HT-29 (cell line): Measurements from ENCODE around the gene TRAP1. TPM values are rescaled to one million over a fixed set of nuclear protein-coding genes. Genes with fewer than 3 reads are reported as not detected.
A peak's percentile ranks its signal among the peaks of the same experiment; 100 is the strongest.
"Not testable (repeated sequence)": the region's sequence is repeated elsewhere in the genome, so short reads cannot be mapped to it uniquely, and the experiment has no call there.

Source experiments
- DNase-seq: peaks from one replicate; pipeline ENCODE4 v3.0.0-alpha.2; 2015; ENCODE audit warnings: low spot score
- total RNA-seq: library from RNA; depleted of rRNA; stranded (reverse); fragments of >200 nt; shearing (Covaris generic); gene quantifications from 2 replicates; pipeline ENCODE4 v1.2.3, GENCODE V29; 2014; rRNA removed

TRAP1 gene
- total RNA-seq, 1 experiment from 2014 or later, result 553 TPM

- DNase-seq, result no peak
These were observed 104.5 kb downstream of the TRAP1 start for GRCh38 chr16:3612510-3613466.

GRCh38 chr16:3611146-3611975 lies 106.0 kb downstream of the TRAP1 start, which contains the start of gene SLX4:
TSS of gene SLX4 (minus strand) at chr16:3611606. CDS start at chr16:3608964, 2,642 bp downstream.
- peak; percentile 92 for DNase-seq

- DNase-seq, result peak; percentile 35
These were observed 106.6 kb downstream of the TRAP1 start for GRCh38 chr16:3610698-3611145.

GRCh38 chr16:3609895-3610697 lies 107.2 kb downstream of the TRAP1 start:
- no peak for DNase-seq

DNA sequence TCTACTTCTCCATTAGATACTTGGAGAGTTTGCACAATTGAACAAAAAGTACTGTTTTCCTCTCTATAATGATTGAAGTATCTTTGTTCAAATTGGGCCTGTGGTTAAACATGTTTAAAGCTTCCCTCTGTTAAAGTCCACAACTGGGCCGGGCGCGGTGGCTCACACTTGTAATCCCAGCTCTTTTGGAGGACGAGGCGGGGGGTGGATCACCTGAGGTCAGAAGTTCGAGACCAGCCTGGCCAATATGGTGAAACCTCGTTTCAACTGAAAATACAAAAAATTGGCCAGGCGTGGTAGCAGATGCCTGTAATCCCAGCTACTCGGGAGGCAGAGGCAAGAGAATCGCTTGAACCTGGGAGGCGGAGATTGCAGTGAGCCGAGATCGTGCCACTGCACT lies 108.3 kb downstream of the TRAP1 start:
- not testable (repeated sequence) for DNase-seq

- DNase-seq, result no peak
These were observed 109.3 kb downstream of the TRAP1 start for GRCh38 chr16:3608069-3608468.

Other genes with a start within 250 kb of the TRAP1 start
- not detected in 2 replicates for gene C16orf90, start 222.0 kb downstream of the TRAP1 start, total RNA-seq
- gene CLUAP1, start 216.5 kb downstream of the TRAP1 start, total RNA-seq, result 1.1 and 2.1 TPM in 2 replicates
- not detected in 2 replicates for gene NLRC3, start 140.1 kb downstream of the TRAP1 start, total RNA-seq
- gene SLX4, start 105.9 kb downstream of the TRAP1 start, total RNA-seq, result 6.1 and 6.4 TPM in 2 replicates
- 27.1 and 46.6 TPM in 2 replicates for gene DNASE1, start 62.8 kb downstream of the TRAP1 start, total RNA-seq
- gene CREBBP, start 163.2 kb upstream of the TRAP1 start, total RNA-seq, result 19.3 and 25.8 TPM in 2 replicates